HepG2 (cell line): Measurements from ENCODE around the gene INPP5K. TPM values are rescaled to one million over a fixed set of nuclear protein-coding genes. Genes with fewer than 3 reads are reported as not detected.

ENCODE experiments used
- ATF1 ChIP-seq: IDR thresholded peaks from 2 replicates; pipeline ENCODE4 v1.6.1; 2016; ENCODE audit warnings: mild to moderate bottlenecking, control low read depth
- CC2D1A ChIP-seq: sonication (generic); formaldehyde crosslinking; IDR thresholded peaks from 2 replicates; pipeline ENCODE4 v1.8.1; 2023; ENCODE audit warnings: mild to moderate bottlenecking, missing genetic modification reagents
- CREM ChIP-seq, 2 experiments: sonication (generic) in 1 of 2; formaldehyde crosslinking in 1 of 2; IDR thresholded peaks; 2 replicates each; pipeline versions ENCODE4 v1.4.0 to v1.6.1; 2016 to 2020; ENCODE audit warnings: antibody characterized with exemption in 1 of 2, mild to moderate bottlenecking in 1 of 2, missing genetic modification reagents in 1 of 2
- ELF4 ChIP-seq: sonication (generic); formaldehyde crosslinking; IDR thresholded peaks from 2 replicates; pipeline ENCODE4 v1.5.0; 2020; ENCODE audit warnings: missing genetic modification reagents, mild to moderate bottlenecking, moderate library complexity, borderline replicate concordance
- ETV5 ChIP-seq: IDR thresholded peaks from 2 replicates; pipeline ENCODE4 v1.6.1; 2018; ENCODE audit warnings: missing biosample characterization, missing genetic modification reagents, inconsistent platforms, borderline replicate concordance
- GABPA ChIP-seq, 2 experiments: IDR thresholded peaks; 2 replicates each; pipeline ENCODE4 v1.6.1; 2011 to 2016; ENCODE audit warnings: low read depth in 2 of 2, low read length in 1 of 2, missing biosample characterization in 1 of 2, missing genetic modification characterization in 1 of 2
- GABPB1 ChIP-seq: IDR thresholded peaks from 2 replicates; pipeline ENCODE4 v1.6.1; 2016; ENCODE audit warnings: mild to moderate bottlenecking, missing genetic modification reagents, moderate library complexity, missing compliant biosample characterization
- KDM4B ChIP-seq: sonication (generic); formaldehyde crosslinking; IDR thresholded peaks from 2 replicates; pipeline ENCODE4 v1.4.0; 2020; ENCODE audit warnings: missing genetic modification reagents
- KMT2A ChIP-seq: sonication (generic); formaldehyde crosslinking; IDR thresholded peaks from 2 replicates; pipeline ENCODE4 v1.4.0; 2020; ENCODE audit warnings: missing genetic modification reagents
- NR2F6 ChIP-seq, 2 experiments: IDR thresholded peaks; 2 replicates each; pipeline ENCODE4 v1.6.1; 2016; ENCODE audit warnings: antibody characterized with exemption in 1 of 2, mild to moderate bottlenecking in 1 of 2
- NRL ChIP-seq: sonication (generic); formaldehyde crosslinking; IDR thresholded peaks from 2 replicates; pipeline ENCODE4 v1.5.0; 2020; ENCODE audit warnings: missing genetic modification reagents, mild to moderate bottlenecking, moderate library complexity, borderline replicate concordance
- PRPF4 ChIP-seq: fragments of 200-400 bp; formaldehyde crosslinking; IDR thresholded peaks from 2 replicates; pipeline ENCODE4 v1.6.1; 2016; ENCODE audit warnings: low read length, low read depth; ENCODE audit not compliant: poor library complexity, severe bottlenecking
- RBFOX2 ChIP-seq: fragments of 200-400 bp; formaldehyde crosslinking; IDR thresholded peaks from 2 replicates; pipeline ENCODE4 v1.6.1; 2017; ENCODE audit warnings: low read depth, mild to moderate bottlenecking, low read length
- REPIN1 ChIP-seq: sonication (generic); formaldehyde crosslinking; IDR thresholded peaks from 2 replicates; pipeline ENCODE4 v1.8.0; 2022; ENCODE audit warnings: missing genetic modification reagents, low read depth, mild to moderate bottlenecking, borderline replicate concordance
- RORA ChIP-seq: sonication (generic); formaldehyde crosslinking; IDR thresholded peaks from 2 replicates; pipeline ENCODE4 v1.5.0; 2020; ENCODE audit warnings: mild to moderate bottlenecking, missing genetic modification reagents, moderate library complexity
- XBP1 ChIP-seq: sonication (generic); formaldehyde crosslinking; IDR thresholded peaks from 2 replicates; pipeline ENCODE4 v1.5.0; 2020; ENCODE audit warnings: missing genetic modification reagents
- XRCC5 ChIP-seq: fragments of 200-400 bp; formaldehyde crosslinking; optimal IDR thresholded peaks from 2 replicates; pipeline ENCODE3; 2017; ENCODE audit warnings: mild to moderate bottlenecking, low read length
- ZBTB10 ChIP-seq: sonication (generic); formaldehyde crosslinking; IDR thresholded peaks from 2 replicates; pipeline ENCODE4 v1.4.0; 2020; ENCODE audit warnings: missing genetic modification reagents, borderline replicate concordance
- ZGPAT ChIP-seq: IDR thresholded peaks from 2 replicates; pipeline ENCODE4 v1.6.1; 2016; ENCODE audit warnings: mild to moderate bottlenecking
- ZNF101 ChIP-seq: sonication (generic); formaldehyde crosslinking; IDR thresholded peaks from 2 replicates; pipeline ENCODE4 v1.4.0; 2020; ENCODE audit warnings: mild to moderate bottlenecking, low read depth, missing genetic modification reagents, borderline replicate concordance
- ZNF547 ChIP-seq: sonication (generic); formaldehyde crosslinking; IDR thresholded peaks from 2 replicates; pipeline ENCODE4 v1.5.1; 2020; ENCODE audit warnings: mild to moderate bottlenecking, missing genetic modification reagents
- ZNF552 ChIP-seq: sonication (generic); formaldehyde crosslinking; IDR thresholded peaks from 2 replicates; pipeline ENCODE4 v1.9.0; 2022; ENCODE audit warnings: missing genetic modification reagents, mild to moderate bottlenecking, borderline replicate concordance
- ZSCAN5A ChIP-seq: sonication (generic); formaldehyde crosslinking; IDR thresholded peaks from 2 replicates; pipeline ENCODE4 v1.8.0; 2022; ENCODE audit warnings: mild to moderate bottlenecking, missing genetic modification reagents, borderline replicate concordance
- polyA plus RNA-seq, 8 experiments: library from polyadenylated mRNA; depleted of rRNA in 3 of 8; stranded (reverse) in 7 of 8; unstranded in 1 of 8; fragments of >200 nt; fragmentation: Illumina TruSeq in 4 of 8; extraction: Trizol in 4 of 8; gene quantifications; 2 replicates each; pipeline versions ENCODE4 v1.2.1 to v1.2.3, GENCODE V29; 2011 to 2016; ENCODE audit warnings: low read depth in 4 of 8, missing spikeins in 1 of 8, mixed read lengths in 1 of 8; ENCODE audit not compliant: insufficient read depth in 1 of 8
- total RNA-seq, 5 experiments: library from RNA; depleted of rRNA; stranded (reverse); fragments of >200 nt; fragmentation: Illumina TruSeq; extraction: Trizol; gene quantifications; 2 replicates each; pipeline ENCODE4 v1.2.3, GENCODE V29; 2016; ENCODE audit warnings: low read depth in 1 of 5

The INPP5K gene
- total and polyA plus RNA-seq, 2 of the 13 experiments (the other 11 are each of a cell fraction or from before 2014, with no cell fraction given) = 4.8 to 9.6 TPM

GRCh38 chr17:1467898-1468492 is 48.4 kb downstream of the INPP5K start (continued):
- TF ChIP-seq XBP1 (CRISPR knock-in tag) = no peak
- TF ChIP-seq KDM4B (CRISPR knock-in tag) = no peak; the same call in 1 of the 2 replicates
- peak; percentile 62; the same call in 1 of the 2 replicates for TF ChIP-seq NRL (CRISPR knock-in tag)
- no peak for TF ChIP-seq ZBTB10 (CRISPR knock-in tag)
- TF ChIP-seq RBFOX2 = no peak
- TF ChIP-seq RORA (CRISPR knock-in tag) = no peak
- 0 out of 2 replicates have a peak, but pooled peaks have one; percentile 45 for TF ChIP-seq ZNF547 (CRISPR knock-in tag)
- TF ChIP-seq GABPA (IDR thresholded peaks at IDR 0.05; ENCODE audit: low read depth, low read length) = no peak
- TF ChIP-seq GABPA (CRISPR knock-in tag; IDR thresholded peaks at IDR 0.05; ENCODE audit: low read depth) = no peak
- TF ChIP-seq CREM (IDR thresholded peaks at IDR 0.05) = peak; percentile 67
- no peak for TF ChIP-seq CREM (CRISPR knock-in tag; IDR thresholded peaks at IDR 0.05)
- peak; percentile 59 for TF ChIP-seq XRCC5
- no peak for TF ChIP-seq ELF4 (CRISPR knock-in tag)
- peak; percentile 98 for TF ChIP-seq NR2F6 (IDR thresholded peaks at IDR 0.05)
- peak; percentile 99 for TF ChIP-seq NR2F6 (CRISPR knock-in tag; IDR thresholded peaks at IDR 0.05)
- TF ChIP-seq ZGPAT = peak; percentile 68; the same call in 1 of the 2 replicates
- no peak for TF ChIP-seq ZNF101 (CRISPR knock-in tag)
- peak; percentile 61; the same call in 1 of the 2 replicates for TF ChIP-seq KMT2A (CRISPR knock-in tag)
- TF ChIP-seq PRPF4 = no peak
- peak; percentile 76; the same call in 1 of the 2 replicates for TF ChIP-seq REPIN1 (CRISPR knock-in tag)
- TF ChIP-seq GABPB1 (CRISPR knock-in tag) = peak; percentile 68
- TF ChIP-seq ZSCAN5A = peak; percentile 66; the same call in 1 of the 2 replicates
- no peak for TF ChIP-seq CC2D1A (CRISPR knock-in tag)
- no peak for TF ChIP-seq ZNF552 (CRISPR knock-in tag)
- TF ChIP-seq ATF1 = no peak
- TF ChIP-seq ETV5 = no peak; the same call in 1 of the 2 replicates
